NCI-H774 (cell line): ENCODE data around the gene GALP.
"Not testable (repeated sequence)": the region's sequence is repeated elsewhere in the genome, so short reads cannot be mapped to it uniquely, and the experiment has no call there.

Source experiments
- DNase-seq: peaks from one replicate; lab custom pipeline; 2025; lab: John Stamatoyannopoulos, UW

Gene GALP

GRCh38 chr19:56175861-56176307 lies at the start of gene GALP:
Gene GALP (plus strand): TSS chr19:56176008. CDS start chr19:56177109, 1,101 bp downstream.
- not testable (repeated sequence) for DNase-seq

DNA sequence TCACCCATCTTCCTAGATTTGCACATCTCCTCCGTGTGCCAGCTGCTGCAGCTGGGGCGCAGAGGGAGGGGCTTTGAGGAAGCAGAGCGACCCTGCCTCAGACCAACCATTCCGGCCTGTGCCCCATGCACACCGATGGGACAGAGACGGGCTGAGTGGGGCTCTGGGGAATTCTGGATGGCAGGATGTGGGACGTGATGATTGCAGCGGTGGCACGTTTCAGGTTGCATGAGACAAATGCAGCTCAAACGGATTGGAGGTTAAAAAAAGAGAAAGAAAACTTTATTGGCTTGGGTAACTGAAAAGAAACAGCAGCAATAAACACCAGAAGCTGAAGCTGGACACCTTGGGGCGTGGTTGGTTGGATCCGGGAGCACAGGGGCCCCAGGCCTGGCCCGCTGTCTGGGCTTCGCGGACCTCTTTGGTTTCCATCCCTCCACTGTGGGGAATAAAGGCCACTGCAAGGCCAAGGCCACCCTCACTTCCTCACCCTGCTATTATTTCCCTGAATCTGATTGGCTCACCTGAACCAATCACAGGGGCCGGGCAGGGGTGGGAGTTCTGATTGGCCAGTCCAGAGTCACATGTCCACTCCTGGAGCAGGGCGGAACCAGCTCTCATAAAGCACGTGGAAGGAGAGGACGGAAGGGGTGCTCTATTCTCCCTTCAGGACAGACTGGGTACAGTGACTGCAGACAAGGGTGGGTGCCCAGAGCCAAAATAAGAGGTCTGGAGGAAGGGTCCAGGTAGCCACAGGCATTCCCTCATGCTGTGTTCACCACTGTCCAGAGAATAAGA lies 48.6 kb upstream of the GALP start:
- no peak for DNase-seq

GRCh38 chr19:56130006-56130405 lies 45.8 kb upstream of the GALP start:
- no peak for DNase-seq

DNA sequence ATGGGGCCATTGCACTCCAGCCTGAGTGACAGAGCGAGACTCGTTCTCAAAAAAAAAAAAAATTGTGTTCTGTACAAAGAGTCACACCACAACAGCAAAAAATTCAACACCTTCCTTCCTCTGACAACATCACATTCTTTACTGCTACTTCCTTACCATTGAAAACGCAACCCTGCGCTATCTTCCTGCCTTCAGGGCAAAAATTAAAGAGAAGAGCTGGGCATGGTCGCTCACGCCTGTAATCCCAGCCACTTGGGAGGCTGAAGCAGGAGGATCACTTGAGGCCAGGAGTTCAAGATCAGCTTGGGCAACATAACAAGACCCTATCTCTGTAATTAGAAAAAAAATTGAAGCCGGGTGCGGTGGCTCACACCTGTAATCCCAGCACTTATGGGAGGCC lies 44.2 kb upstream of the GALP start:
- DNase-seq = no peak

DNA sequence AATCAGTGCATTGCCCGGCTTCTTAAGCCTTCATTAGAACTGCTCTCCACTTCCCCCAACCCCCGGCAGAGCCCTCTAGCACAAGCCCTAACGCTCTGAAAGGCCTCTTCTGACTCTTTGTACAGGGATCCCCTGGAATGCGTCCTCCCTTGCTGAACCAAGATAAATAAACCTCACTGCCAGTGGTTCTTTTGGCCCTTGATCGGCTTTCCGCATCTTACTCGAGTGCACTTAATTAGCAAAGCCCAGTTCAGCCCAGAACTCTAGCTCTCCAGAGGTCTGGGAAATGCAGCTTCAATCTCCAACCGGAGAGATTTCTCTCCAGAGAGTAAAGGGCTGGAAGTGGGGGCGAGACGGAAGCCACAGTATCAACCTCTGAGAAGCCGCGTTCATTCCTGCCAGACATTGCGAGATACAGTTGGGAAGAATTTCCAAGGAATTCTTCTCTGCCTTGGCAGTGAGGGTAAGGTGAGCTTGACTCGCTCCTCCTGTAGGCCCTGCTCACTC lies 43.4 kb upstream of the GALP start:
- no peak for DNase-seq

DNA sequence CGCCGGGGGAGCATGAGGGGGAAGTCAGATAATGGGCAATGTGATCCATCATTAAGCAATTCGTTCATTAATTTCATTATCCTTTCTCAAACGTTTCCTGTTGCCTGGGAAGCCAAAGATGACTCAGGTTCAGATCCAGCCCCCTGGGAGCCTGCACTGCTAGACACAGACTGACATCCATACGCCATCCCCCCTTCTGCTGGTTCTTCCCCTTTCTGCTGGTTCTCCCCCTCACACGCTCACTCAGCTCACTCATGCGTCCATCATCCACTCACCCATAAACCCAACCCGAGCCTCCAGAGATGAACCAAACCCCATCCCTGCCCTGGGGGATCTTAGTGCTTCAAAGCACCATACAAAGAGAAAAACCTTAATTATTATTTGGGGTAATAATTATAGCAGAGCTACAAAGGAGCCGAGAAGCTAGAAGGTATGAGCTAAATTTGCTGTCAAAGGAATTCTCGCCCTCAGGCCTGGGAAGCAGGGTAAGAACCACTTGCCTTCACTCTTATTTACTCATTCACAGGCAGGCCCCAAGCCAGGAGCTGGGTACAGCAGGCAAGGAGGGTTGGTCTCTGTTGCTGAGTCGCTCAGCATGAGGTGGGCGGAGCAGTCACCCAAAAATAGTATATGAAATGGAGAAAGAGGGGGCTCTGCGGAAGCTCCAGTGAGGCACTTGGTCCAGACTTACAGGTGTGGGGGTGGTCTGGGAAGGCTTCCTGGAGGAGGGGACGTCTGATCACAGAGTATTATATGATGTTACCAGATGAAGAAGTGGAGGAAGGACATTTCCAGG lies 41.8 kb upstream of the GALP start:
- DNase-seq = no peak

GRCh38 chr19:56134654-56134921 lies 41.2 kb upstream of the GALP start:
- DNase-seq = no peak

- DNase-seq = no peak
These were observed 39.4 kb upstream of the GALP start for GRCh38 chr19:56136362-56136761.

- no peak for DNase-seq
These were observed 38.4 kb upstream of the GALP start for GRCh38 chr19:56137405-56137804.

DNA sequence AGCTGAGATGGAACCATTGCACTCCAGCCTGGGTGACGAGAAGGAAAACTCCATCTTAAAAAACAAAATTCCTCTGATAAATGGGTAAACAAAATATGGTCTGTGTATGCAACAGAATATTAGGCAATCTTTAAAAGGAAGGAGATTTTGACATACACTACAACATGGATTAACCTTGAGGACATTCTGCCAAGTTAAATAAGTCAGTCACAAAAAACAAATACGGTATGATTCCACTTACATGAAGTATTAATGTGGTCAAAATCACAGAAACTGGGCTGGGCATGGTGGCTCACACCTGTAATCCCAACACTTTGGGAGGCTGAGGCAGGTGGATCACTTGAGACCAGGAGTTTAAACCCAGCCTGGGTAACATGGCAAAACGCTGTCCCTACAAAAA lies 37.7 kb upstream of the GALP start:
- no peak for DNase-seq

GRCh38 chr19:56139847-56140582 lies 35.8 kb upstream of the GALP start:
- DNase-seq = no peak

GRCh38 chr19:56140583-56141416 lies 35.0 kb upstream of the GALP start, which contains the start of gene ZNF444:
Gene ZNF444 (plus strand): TSS chr19:56141287. CDS start chr19:56146912, 5,625 bp downstream.
- peak; percentile 99 for DNase-seq

- DNase-seq = peak; percentile 34
These were observed 34.3 kb upstream of the GALP start for GRCh38 chr19:56141417-56141993.

DNA sequence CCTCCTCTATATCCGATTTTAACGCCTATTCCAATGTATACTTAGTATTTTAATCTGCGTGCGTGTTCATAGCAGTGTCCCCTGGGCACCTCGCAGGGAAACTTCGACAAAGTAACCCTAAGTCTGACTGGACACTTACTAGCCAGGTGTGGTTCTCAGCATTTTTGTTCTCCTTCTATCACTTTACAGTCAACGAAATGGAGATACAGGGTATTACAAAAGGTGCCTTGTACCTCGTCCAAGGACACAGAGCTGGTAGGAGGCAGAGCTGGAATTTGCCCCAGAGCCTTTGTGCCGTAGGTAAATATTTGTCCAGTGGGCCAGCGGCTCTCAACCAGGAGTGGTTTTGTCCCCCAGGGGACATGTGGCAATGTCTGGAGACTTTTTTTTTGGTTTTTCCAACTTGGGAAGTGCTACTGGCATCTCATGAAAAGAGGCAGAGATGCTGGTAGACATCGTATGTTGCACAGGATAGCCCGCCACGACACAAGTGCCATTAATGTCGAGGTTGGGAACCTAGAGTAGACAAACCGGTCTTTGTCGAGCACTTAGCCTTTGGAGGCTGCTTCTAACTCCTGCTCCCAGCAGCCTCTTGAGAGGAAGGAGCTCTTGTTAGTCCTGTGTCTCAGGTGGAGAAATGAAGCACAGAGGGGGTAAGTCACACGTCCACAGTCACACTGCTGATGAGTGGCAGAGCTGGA lies 33.6 kb upstream of the GALP start:
- peak; percentile 24 for DNase-seq

- DNase-seq = no peak
These were observed 32.8 kb upstream of the GALP start for GRCh38 chr19:56142897-56143434.

- DNase-seq = no peak
These were observed 31.4 kb upstream of the GALP start for GRCh38 chr19:56144376-56144775.

DNA sequence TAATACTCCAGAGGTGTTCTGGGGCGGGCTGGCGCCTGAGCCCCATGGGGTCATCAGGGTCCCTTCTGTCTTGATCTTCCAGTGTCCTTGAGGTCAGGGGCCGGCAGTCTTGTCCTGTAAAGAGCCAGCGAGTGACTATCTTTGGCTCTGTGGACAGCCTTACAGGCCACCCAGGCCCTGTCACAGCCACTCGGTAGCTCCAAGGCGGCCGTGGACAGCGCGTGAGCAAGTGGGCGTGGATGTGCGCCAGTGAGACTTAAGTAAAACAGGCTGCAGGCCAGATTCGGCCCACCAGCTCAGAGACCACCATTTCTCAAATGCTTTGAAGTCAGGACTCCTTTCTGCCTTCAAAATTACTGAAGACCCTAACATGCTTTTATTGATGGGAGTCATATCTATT lies 31.0 kb upstream of the GALP start:
- no peak for DNase-seq

DNA sequence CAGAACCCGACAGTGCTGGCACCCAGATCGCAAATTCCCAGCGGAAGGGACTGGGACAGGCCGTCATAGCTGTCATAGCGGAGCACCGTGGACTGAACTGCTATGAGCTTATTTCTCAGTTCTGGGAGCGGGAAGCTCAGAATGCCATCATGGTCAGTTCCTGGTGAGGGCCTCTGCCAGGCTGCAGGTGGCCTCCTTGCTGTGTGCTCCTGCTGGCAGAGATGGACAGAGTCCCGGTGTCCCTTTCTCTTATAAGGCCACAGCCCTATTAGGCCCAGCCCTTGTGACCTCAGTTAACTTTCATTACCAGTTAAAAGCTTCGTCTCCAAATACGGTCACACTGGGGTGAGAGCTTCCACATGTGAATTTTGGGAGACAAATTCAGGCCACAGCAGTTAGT lies 30.1 kb upstream of the GALP start:
- no peak for DNase-seq

DNA sequence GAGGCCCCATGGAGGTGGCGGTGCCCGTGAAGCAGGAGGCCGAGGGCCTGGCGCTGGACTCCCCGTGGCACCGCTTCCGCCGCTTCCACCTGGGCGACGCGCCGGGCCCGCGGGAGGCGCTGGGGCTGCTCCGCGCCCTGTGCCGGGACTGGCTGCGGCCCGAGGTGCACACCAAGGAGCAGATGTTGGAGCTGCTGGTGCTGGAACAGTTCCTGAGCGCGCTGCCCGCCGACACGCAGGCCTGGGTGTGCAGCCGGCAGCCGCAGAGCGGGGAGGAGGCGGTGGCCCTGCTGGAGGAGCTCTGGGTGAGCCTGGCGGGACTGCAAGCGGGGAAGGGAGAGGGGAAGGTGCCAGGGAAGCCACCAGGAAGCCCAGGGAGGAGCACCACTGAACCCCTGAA lies 28.9 kb upstream of the GALP start:
- no peak for DNase-seq

GRCh38 chr19:56147307-56147706 lies 28.5 kb upstream of the GALP start:
- DNase-seq = no peak
